ACC112 (cell line): ENCODE data around the gene ANAPC2.

Experiments
- H2AFZ ChIP-seq: fragments of 200-600 bp; sonication (generic); one replicate; pipeline ENCODE4 v1.6.0; 2017; ENCODE audit warnings: antibody characterized with exemption, low read length; ENCODE audit not compliant: unreplicated experiment
- H3K27ac ChIP-seq: fragments of 200-600 bp; sonication (generic); 2 replicates; pipeline ENCODE4 v1.5.1; 2014; ENCODE audit warnings: low read depth, mild to moderate bottlenecking, antibody characterized with exemption, low read length, moderate library complexity
- H3K27me3 ChIP-seq: fragments of 200-600 bp; sonication (generic); 2 replicates; pipeline ENCODE4 v1.6.1; 2014; ENCODE audit warnings: mild to moderate bottlenecking, antibody characterized with exemption, low read length, moderate library complexity, mixed read lengths; ENCODE audit not compliant: insufficient read depth
- H3K36me3 ChIP-seq: fragments of 200-600 bp; sonication (generic); 2 replicates; pipeline ENCODE4 v1.6.1; 2016; ENCODE audit warnings: mild to moderate bottlenecking, antibody characterized with exemption, low read length, moderate library complexity, mixed read lengths; ENCODE audit not compliant: insufficient read depth
- H3K4me1 ChIP-seq: fragments of 200-600 bp; sonication (generic); one replicate; pipeline ENCODE4 v1.6.1; 2016; ENCODE audit warnings: low read length, mixed read lengths; ENCODE audit not compliant: insufficient read depth, unreplicated experiment, control insufficient read depth
- H3K4me3 ChIP-seq: fragments of 200-600 bp; sonication (generic); 2 replicates; pipeline ENCODE4 v1.5.1; 2014; ENCODE audit warnings: mild to moderate bottlenecking, low read depth, low read length
- H3K79me2 ChIP-seq: fragments of 200-600 bp; sonication (generic); one replicate; pipeline ENCODE4 v1.6.0; 2016; ENCODE audit warnings: low read length; ENCODE audit not compliant: control insufficient read depth, unreplicated experiment, insufficient read depth

Gene ANAPC2

GRCh38 chr9:137163805-137164204 is 24.6 kb downstream of the ANAPC2 start:
- no peaks in the 10 kb centered on the region for H3K36me3 ChIP-seq
- no peak overlapping the region for H2AFZ ChIP-seq
- no peaks in the 10 kb centered on the region for H3K79me2 ChIP-seq
- H3K4me1 ChIP-seq: no peaks in the 10 kb centered on the region
- H3K27me3 ChIP-seq: peaks cover 97% of the 10 kb centered on the region
- H3K27ac ChIP-seq: no peak overlapping the region
- no peak overlapping the region for H3K4me3 ChIP-seq

DNA sequence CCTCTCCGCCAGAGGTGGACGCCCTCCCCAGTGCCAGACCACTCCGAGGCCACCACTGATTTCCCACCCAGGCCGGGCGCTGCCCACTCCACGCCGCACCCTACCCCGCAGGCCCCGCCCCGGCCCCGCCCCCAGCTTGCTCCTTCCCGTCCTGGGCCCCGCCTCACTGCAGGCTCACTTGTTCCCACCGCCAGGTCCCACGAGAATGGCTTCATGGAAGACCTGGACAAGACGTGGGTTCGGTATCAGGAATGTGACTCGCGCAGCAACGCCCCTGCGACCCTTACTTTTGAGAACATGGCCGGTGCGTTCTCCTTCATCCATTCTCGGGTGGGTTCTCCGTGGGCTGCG is 25.0 kb downstream of the ANAPC2 start:
- Histone ChIP-seq H3K27ac (no peak overlapping the region), H3K36me3 (no peaks in the 10 kb centered on the region), H3K4me1 (no peaks in the 10 kb centered on the region), H3K79me2 (no peaks in the 10 kb centered on the region), H2AFZ (no peak overlapping the region), H3K4me3 (peak overlapping the region; percentile 63), H3K27me3 (peaks cover 97% of the 10 kb centered on the region)

- Histone ChIP-seq H3K4me1 (no peaks in the 10 kb centered on the region), H2AFZ (no peak overlapping the region), H3K36me3 (no peaks in the 10 kb centered on the region), H3K79me2 (no peaks in the 10 kb centered on the region), H3K27ac (no peak overlapping the region), H3K4me3 (peak overlapping the region; percentile 63), H3K27me3 (peaks cover 92% of the 10 kb centered on the region)
These were observed 25.6 kb downstream of the ANAPC2 start for GRCh38 chr9:137162505-137163364.

GRCh38 chr9:137161558-137162486 is 26.5 kb downstream of the ANAPC2 start:
- Histone ChIP-seq H3K4me3 (no peak overlapping the region), H2AFZ (no peak overlapping the region), H3K27me3 (peaks cover 88% of the 10 kb centered on the region), H3K27ac (no peak overlapping the region), H3K79me2 (no peaks in the 10 kb centered on the region), H3K36me3 (no peaks in the 10 kb centered on the region), H3K4me1 (no peaks in the 10 kb centered on the region)

- H3K4me3 ChIP-seq: no peak overlapping the region
- H3K79me2 ChIP-seq: no peaks in the 10 kb centered on the region
- H2AFZ ChIP-seq: no peak overlapping the region
- peaks cover 88% of the 10 kb centered on the region for H3K27me3 ChIP-seq
- H3K36me3 ChIP-seq: no peaks in the 10 kb centered on the region
- no peaks in the 10 kb centered on the region for H3K4me1 ChIP-seq
- H3K27ac ChIP-seq: no peak overlapping the region
These were observed 27.4 kb downstream of the ANAPC2 start for GRCh38 chr9:137160716-137161557.

DNA sequence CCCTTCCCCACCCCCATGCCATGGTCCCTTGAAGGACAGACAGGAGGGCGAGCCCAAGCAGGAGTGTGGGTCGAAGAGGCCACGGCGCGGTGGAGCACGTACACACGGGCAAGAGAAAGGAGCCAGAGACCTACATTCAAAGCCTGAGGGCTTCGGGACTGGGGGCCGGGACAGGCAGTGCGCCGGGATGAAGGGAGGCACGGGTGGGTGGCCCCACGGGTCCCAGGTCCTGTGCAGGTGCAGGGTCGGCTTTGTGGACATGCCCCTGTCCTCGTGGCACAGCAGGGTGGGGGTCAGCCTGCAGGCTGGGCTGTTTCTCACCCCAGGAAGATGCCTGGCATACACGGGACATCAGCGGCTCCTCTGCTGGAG is 28.3 kb downstream of the ANAPC2 start:
- Histone ChIP-seq H3K36me3 (no peaks in the 10 kb centered on the region), H3K4me3 (no peak overlapping the region), H3K4me1 (no peaks in the 10 kb centered on the region), H2AFZ (no peak overlapping the region), H3K27me3 (peaks cover 81% of the 10 kb centered on the region), H3K79me2 (no peaks in the 10 kb centered on the region), H3K27ac (no peak overlapping the region)

DNA sequence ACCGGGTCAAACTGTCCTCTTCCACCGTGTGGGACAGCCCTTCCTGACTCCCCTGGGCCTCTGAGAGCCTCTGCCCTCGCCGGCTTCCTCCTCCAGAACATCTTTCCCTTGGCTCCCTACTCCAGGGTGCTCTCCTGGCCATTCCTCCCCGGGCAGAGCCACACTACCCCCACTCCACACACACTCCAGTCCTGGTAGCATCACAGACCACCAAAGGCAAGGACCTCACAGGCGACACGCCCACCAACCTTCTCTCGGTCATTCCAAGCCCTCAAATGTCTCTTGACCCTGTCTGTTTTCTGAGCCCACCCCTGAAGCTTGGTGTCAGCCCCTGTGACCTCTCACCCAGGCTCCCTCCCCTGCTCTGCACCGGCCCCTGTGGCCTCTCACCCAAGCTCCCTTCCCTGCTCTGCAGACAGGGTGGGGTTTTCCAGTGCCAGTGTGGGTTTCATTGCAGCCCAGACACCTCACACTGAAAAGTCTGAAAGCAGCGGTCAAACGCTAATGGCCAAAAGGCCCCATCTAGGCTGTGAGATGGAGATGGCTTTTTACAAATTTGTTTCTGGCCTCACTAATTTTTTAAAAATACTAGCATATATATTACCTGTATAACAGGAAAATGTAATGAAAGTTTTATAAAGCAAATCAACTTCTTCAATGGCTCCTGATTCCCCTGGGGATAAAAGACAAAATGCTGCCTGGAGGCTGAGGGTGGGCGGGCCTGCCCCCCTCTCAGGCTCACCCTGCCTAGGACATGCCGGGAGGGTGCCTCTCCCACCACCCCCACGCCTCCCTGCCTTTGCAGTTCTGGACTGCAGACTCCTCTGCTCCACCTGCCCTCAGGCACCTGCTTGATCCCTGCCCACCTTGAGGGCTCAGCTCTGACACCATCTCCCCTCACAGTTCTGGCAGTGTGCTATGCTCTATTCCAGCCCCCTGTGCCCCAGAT is 29.0 kb downstream of the ANAPC2 start:
- H3K4me1 ChIP-seq: no peaks in the 10 kb centered on the region
- H2AFZ ChIP-seq: no peak overlapping the region
- no peak overlapping the region for H3K27ac ChIP-seq
- H3K79me2 ChIP-seq: no peaks in the 10 kb centered on the region
- no peaks in the 10 kb centered on the region for H3K36me3 ChIP-seq
- no peak overlapping the region for H3K4me3 ChIP-seq
- H3K27me3 ChIP-seq: peaks cover 74% of the 10 kb centered on the region

- H2AFZ ChIP-seq: no peak overlapping the region
- no peak overlapping the region for H3K4me3 ChIP-seq
- H3K4me1 ChIP-seq: no peaks in the 10 kb centered on the region
- H3K27ac ChIP-seq: no peak overlapping the region
- H3K36me3 ChIP-seq: no peaks in the 10 kb centered on the region
- no peaks in the 10 kb centered on the region for H3K79me2 ChIP-seq
- peaks cover 67% of the 10 kb centered on the region for H3K27me3 ChIP-seq
These were observed 29.7 kb downstream of the ANAPC2 start for GRCh38 chr9:137158625-137159024.

- no peak overlapping the region for H3K4me3 ChIP-seq
- no peak overlapping the region for H2AFZ ChIP-seq
- peaks cover 58% of the 10 kb centered on the region for H3K27me3 ChIP-seq
- H3K79me2 ChIP-seq: no peaks in the 10 kb centered on the region
- H3K4me1 ChIP-seq: no peaks in the 10 kb centered on the region
- no peaks in the 10 kb centered on the region for H3K36me3 ChIP-seq
- H3K27ac ChIP-seq: no peak overlapping the region
These were observed 30.5 kb downstream of the ANAPC2 start for GRCh38 chr9:137157618-137158415.
